Measurements from ENCODE around the gene COMT.

Gene COMT

GRCh38 chr22:20010307-20011122 is 68.9 kb downstream of the COMT start:
- Histone ChIP-seq H3F3A (ENCODE audit: low read depth) (no peaks in the 10 kb centered on the region), H3K9me3 (ENCODE audit: insufficient read depth, low read depth, low read length) (no peaks in the 10 kb centered on the region), H3K4me1 (ENCODE audit: insufficient read depth, low read length, poor library complexity, severe bottlenecking) (no peaks in the 10 kb centered on the region), H3K27me3 (ENCODE audit: insufficient read depth, low read length, poor library complexity, severe bottlenecking) (no peaks in the 10 kb centered on the region), H3K9me2 (replicated peaks; ENCODE audit: low read depth, low read length) (no peaks in the 10 kb centered on the region), H3K9ac (ENCODE audit: low read depth, low read length, poor library complexity, severe bottlenecking) (no peak overlapping the region), H3K79me2 (ENCODE audit: insufficient read depth, low read length) (no peaks in the 10 kb centered on the region), H3K4me2 (ENCODE audit: low read depth, low read length, poor library complexity, severe bottlenecking) (no peak overlapping the region), H4K20me1 (ENCODE audit: insufficient read depth, low read length, poor library complexity, severe bottlenecking) (no peaks in the 10 kb centered on the region), H3K36me3 (ENCODE audit: insufficient read depth, low read length) (no peaks in the 10 kb centered on the region), H2AFZ (ENCODE audit: low read length) (no peak overlapping the region), H3K4me3 (ENCODE audit: low read length, poor library complexity, severe bottlenecking) (no peak overlapping the region)
- TF ChIP-seq CTCF (conservative IDR thresholded peaks at IDR 0.05; ENCODE audit: low read length) = no peak
- no peak for TF ChIP-seq EZH2phosphoT487 (IDR thresholded peaks at IDR 0.05; ENCODE audit: borderline replicate concordance)

- Histone ChIP-seq H3F3A (ENCODE audit: low read depth) (no peaks in the 10 kb centered on the region), H4K20me1 (ENCODE audit: insufficient read depth, low read length, poor library complexity, severe bottlenecking) (no peaks in the 10 kb centered on the region), H3K9me3 (ENCODE audit: insufficient read depth, low read depth, low read length) (no peaks in the 10 kb centered on the region), H2AFZ (ENCODE audit: low read length) (no peak overlapping the region), H3K4me1 (ENCODE audit: insufficient read depth, low read length, poor library complexity, severe bottlenecking) (no peaks in the 10 kb centered on the region), H3K79me2 (ENCODE audit: insufficient read depth, low read length) (no peaks in the 10 kb centered on the region), H3K4me3 (ENCODE audit: low read length, poor library complexity, severe bottlenecking) (no peak overlapping the region), H3K4me2 (ENCODE audit: low read depth, low read length, poor library complexity, severe bottlenecking) (no peak overlapping the region), H3K9me2 (replicated peaks; ENCODE audit: low read depth, low read length) (no peaks in the 10 kb centered on the region), H3K27me3 (ENCODE audit: insufficient read depth, low read length, poor library complexity, severe bottlenecking) (peaks cover 6% of the 10 kb centered on the region), H3K36me3 (ENCODE audit: insufficient read depth, low read length) (no peaks in the 10 kb centered on the region), H3K9ac (ENCODE audit: low read depth, low read length, poor library complexity, severe bottlenecking) (no peak overlapping the region)
- TF ChIP-seq CTCF (conservative IDR thresholded peaks at IDR 0.05; ENCODE audit: low read length) = no peak
- no peak for TF ChIP-seq EZH2phosphoT487 (IDR thresholded peaks at IDR 0.05; ENCODE audit: borderline replicate concordance)
Observed at GRCh38 chr22:20011123-20011992, 69.8 kb downstream of the COMT start.

- TF ChIP-seq EZH2phosphoT487 (IDR thresholded peaks at IDR 0.05; ENCODE audit: borderline replicate concordance) (no peak), CTCF (conservative IDR thresholded peaks at IDR 0.05; ENCODE audit: low read length) (no peak)
- H3K4me3 ChIP-seq (ENCODE audit: low read length, poor library complexity, severe bottlenecking) = no peak overlapping the region
- H3K4me1 ChIP-seq (ENCODE audit: insufficient read depth, low read length, poor library complexity, severe bottlenecking) = peaks cover 6% of the 10 kb centered on the region
- H3K9ac ChIP-seq (ENCODE audit: low read depth, low read length, poor library complexity, severe bottlenecking) = no peak overlapping the region
- no peaks in the 10 kb centered on the region for H3F3A ChIP-seq (ENCODE audit: low read depth)
- no peak overlapping the region for H3K4me2 ChIP-seq (ENCODE audit: low read depth, low read length, poor library complexity, severe bottlenecking)
- H3K27me3 ChIP-seq (ENCODE audit: insufficient read depth, low read length, poor library complexity, severe bottlenecking) = peaks cover 10% of the 10 kb centered on the region
- no peaks in the 10 kb centered on the region for H3K79me2 ChIP-seq (ENCODE audit: insufficient read depth, low read length)
- H3K9me3 ChIP-seq (ENCODE audit: insufficient read depth, low read depth, low read length) = no peaks in the 10 kb centered on the region
- no peak overlapping the region for H2AFZ ChIP-seq (ENCODE audit: low read length)
- H3K9me2 ChIP-seq (replicated peaks; ENCODE audit: low read depth, low read length) = no peaks in the 10 kb centered on the region
- no peaks in the 10 kb centered on the region for H3K36me3 ChIP-seq (ENCODE audit: insufficient read depth, low read length)
- no peaks in the 10 kb centered on the region for H4K20me1 ChIP-seq (ENCODE audit: insufficient read depth, low read length, poor library complexity, severe bottlenecking)
Observed at GRCh38 chr22:20011993-20012740, 70.6 kb downstream of the COMT start.

Measured in Loucy (cell line).